ENCODE measurements around the gene SHKBP1.

DNA sequence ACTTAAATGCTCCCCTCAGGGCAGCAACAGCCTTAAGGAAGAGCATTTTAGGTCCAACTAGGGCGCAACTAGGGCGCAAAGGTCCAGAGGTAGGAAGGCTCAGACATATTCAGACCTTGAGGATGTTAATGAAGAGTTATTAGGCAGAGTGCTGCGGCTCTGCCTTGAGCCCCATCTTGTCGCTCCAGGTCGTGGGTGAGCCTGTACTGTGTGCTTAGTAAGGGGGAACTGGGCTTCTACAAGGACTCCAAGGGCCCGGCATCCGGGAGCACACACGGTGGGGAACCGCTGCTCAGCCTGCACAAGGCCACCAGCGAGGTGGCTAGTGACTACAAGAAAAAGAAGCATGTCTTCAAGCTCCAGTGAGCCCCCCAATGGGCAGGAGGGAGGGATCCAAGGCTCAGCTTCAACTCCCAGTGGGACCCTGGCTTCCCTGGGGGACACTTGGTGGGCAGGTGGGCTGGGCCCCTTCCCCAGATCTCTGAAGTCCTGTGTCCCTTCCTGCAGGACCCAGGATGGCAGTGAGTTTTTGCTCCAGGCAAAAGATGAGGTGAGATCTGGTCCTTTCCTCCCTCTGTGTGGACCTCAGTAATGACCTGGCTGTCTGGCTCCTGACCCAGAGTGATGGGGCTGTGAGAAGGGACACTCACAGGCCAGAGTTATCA, 4.7 kb upstream of the SHKBP1 start:
- TF ChIP-seq CTCF (IDR thresholded peaks at IDR 0.05; ENCODE audit: low read depth, low read length, poor library complexity, severe bottlenecking) (no peak), EZH2phosphoT487 (IDR thresholded peaks at IDR 0.05; ENCODE audit: borderline replicate concordance, low read length) (no peak)

Measured in DOHH2 (cell line).